Measurements from ENCODE around the gene STAC2.

The STAC2 gene

DNA sequence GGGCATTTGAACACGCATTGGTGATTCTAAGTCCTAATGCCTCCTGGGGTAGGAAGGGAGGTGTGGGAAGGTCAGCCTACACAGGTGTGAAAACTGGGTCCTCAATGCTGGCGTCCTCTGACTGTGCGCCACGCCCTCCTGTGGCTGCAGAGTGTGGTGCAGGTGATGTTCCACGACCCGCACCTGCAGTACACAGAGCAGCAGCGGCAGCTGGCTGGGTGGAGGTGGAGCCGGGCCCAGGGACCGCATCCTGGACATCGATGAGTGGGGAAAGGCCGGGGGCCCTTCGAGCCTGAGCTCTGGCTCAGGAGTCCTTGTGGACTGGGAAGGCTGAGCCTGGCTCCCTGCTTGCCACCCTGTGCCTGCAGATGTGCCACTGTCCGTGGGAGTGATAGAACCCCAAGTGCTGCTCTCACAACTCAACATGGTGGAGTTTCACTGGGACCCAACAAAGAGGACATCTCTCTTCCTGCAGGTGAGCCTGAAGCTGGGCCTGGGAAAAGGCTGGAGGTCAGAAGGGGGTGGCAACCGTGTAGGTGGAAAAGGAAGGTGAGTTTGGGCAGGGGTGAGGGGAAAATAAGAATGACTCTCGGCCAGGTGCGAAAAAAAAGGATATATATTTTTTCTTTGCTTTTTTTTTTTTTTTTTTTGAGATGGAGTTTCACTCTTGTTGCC is 14.0 kb upstream of the STAC2 start:
- TF ChIP-seq, protein P1, sequence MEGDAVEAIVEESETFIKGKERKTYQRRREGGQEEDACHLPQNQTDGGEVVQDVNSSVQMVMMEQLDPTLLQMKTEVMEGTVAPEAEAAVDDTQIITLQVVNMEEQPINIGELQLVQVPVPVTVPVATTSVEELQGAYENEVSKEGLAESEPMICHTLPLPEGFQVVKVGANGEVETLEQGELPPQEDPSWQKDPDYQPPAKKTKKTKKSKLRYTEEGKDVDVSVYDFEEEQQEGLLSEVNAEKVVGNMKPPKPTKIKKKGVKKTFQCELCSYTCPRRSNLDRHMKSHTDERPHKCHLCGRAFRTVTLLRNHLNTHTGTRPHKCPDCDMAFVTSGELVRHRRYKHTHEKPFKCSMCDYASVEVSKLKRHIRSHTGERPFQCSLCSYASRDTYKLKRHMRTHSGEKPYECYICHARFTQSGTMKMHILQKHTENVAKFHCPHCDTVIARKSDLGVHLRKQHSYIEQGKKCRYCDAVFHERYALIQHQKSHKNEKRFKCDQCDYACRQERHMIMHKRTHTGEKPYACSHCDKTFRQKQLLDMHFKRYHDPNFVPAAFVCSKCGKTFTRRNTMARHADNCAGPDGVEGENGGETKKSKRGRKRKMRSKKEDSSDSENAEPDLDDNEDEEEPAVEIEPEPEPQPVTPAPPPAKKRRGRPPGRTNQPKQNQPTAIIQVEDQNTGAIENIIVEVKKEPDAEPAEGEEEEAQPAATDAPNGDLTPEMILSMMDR (IDR thresholded peaks at IDR 0.05; ENCODE audit: extremely low read depth, insufficient read depth, missing control alignments): peak; percentile 83
- in situ Hi-C loops (cut with MboI; ENCODE audit: low pct_unique_long_range_greater_than_20kb, low sequenced_read_pairs, unreplicated experiment): loop anchor here (10.0 kb wide), 1 partner anchor 155 kb away; no protein-coding TSS in a partner anchor
- DNase-seq (ENCODE audit: low spot score): peak; percentile 74

GRCh38 chr17:39238311-39238972 is 12.7 kb upstream of the STAC2 start:
- TF ChIP-seq, protein P1 (IDR thresholded peaks at IDR 0.05; ENCODE audit: extremely low read depth, insufficient read depth, missing control alignments): no peak
- DNase-seq (ENCODE audit: low spot score): peak; percentile 19
- in situ Hi-C loops (cut with MboI; ENCODE audit: low pct_unique_long_range_greater_than_20kb, low sequenced_read_pairs, unreplicated experiment): no loop called here

DNA sequence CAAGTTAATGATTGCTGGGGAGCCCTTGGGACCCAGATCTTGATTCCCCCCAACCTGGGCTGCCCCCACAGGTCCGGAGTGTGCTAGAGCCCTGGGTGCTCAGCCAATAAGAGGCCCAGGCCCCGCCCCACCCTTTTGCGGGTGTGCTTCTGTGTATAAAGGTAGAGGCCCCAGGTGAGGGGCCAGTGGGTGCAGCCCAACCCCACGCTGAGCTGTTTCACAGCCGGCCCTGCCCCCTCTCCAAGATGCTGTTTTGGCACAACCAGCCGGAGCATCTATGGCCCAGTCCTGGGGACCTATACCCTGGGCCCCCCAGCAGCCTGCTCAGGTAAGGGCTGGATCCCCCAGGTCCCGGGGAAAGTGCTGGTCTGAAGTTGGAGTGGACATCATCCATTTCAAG is 11.8 kb upstream of the STAC2 start:
- TF ChIP-seq, protein P1 (IDR thresholded peaks at IDR 0.05; ENCODE audit: extremely low read depth, insufficient read depth, missing control alignments): no peak
- DNase-seq (ENCODE audit: low spot score): no peak
- in situ Hi-C loops (cut with MboI; ENCODE audit: low pct_unique_long_range_greater_than_20kb, low sequenced_read_pairs, unreplicated experiment): no loop called here

- in situ Hi-C loops (cut with MboI; ENCODE audit: low pct_unique_long_range_greater_than_20kb, low sequenced_read_pairs, unreplicated experiment): no loop called here
- TF ChIP-seq, protein P1 (IDR thresholded peaks at IDR 0.05; ENCODE audit: extremely low read depth, insufficient read depth, missing control alignments): no peak
- no peak for DNase-seq (ENCODE audit: low spot score)
These were observed 11.3 kb upstream of the STAC2 start for GRCh38 chr17:39236981-39237441.

GRCh38 chr17:39236450-39236927 is 10.7 kb upstream of the STAC2 start:
- TF ChIP-seq, protein P1 (IDR thresholded peaks at IDR 0.05; ENCODE audit: extremely low read depth, insufficient read depth, missing control alignments): no peak
- DNase-seq (ENCODE audit: low spot score): no peak
- in situ Hi-C loops (cut with MboI; ENCODE audit: low pct_unique_long_range_greater_than_20kb, low sequenced_read_pairs, unreplicated experiment): no loop called here

- peak; percentile 84 for DNase-seq (ENCODE audit: low spot score)
- in situ Hi-C loops (cut with MboI; ENCODE audit: low pct_unique_long_range_greater_than_20kb, low sequenced_read_pairs, unreplicated experiment): no loop called here
- TF ChIP-seq, protein P1 (IDR thresholded peaks at IDR 0.05; ENCODE audit: extremely low read depth, insufficient read depth, missing control alignments): peak; percentile 79
These were observed 10.1 kb upstream of the STAC2 start for GRCh38 chr17:39235555-39236449.

Measured in GM13977 (cell line).